NCI-H128 (cell line): ENCODE measurements around the gene MLC1.

Experiments
- DNase-seq: peaks from one replicate; lab custom pipeline; 2025; ENCODE audit not compliant: unreplicated experiment; lab: John Stamatoyannopoulos, UW

The MLC1 gene

DNA sequence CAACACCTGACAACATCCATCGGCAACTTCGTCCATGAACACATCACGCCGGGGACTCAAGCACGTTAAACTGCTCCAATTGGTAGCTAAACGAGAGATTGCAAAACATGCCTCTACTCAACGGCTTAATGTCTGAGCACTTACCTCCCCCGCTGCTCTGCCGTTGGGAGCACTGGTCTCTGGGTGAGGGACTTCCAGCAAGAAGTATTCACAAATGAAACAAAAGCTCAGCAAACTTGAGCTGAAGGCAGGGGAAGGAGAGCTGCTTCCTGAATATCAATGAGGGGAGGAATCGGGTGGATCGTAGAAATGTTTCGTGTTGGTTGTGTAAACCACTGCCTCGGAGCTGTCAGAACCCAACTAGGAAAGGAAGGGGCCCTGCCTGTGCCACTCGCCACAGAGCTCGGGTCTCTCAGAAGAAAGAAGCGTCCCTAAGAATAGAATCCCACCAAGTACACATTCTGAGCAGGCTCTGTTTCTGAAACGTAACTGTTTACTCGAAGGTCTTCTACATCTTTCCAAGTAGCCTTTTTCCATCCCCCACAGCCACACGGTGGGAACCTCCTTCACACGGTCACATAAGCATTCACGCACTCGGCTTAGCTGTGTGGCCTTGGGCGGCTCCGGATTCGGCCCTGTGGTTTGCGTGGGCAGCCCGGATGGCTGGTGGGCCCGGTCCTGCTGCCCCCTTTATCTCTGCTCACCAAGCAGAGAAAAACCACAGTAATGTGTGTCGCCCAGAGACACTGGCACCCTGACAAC, at the start of gene MLC1:
MLC1 (minus strand) TSS at position 216 of the 762 bp plus-strand sequence. CDS start 524 bp downstream, outside the sequence.
- DNase-seq = no peak

DNA sequence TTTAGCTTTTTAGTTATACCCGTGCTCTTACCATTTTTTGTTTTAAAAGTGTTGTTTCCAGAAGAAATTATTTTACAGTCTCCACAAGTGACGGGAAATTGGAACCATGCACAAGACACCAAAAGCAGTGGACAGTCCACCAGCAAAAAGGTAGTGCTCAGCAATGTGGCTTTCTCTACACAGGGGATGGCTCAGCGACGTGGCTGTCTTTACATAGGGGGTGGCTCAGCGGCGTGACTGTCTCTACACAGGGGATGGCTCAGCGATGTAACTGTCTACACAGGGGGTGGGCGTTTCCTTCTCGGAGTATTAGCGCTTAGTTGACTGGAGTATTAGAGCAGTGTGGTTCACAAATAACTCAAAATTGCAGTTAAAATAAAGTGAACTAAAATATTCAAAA, 49.3 kb upstream of the MLC1 start:
- no peak for DNase-seq

DNA sequence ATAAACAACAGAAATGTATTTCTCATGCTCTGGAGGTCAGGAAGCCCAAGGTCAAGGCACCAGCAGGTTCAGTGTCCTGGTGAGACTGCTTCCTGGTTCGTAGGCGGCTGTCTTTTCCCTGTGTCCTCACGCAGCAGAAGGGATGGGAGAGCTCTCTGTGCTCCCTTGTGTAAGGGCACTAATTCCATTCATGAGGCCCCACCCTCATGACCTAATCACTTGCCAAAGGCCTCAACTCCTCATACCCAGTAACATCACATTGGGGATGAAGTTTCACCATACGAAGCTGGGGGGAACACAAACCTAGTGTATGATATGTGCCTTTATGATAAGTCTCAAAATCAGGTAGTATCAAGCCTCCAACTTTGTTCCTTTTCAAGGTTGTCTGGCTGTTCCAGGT, 46.7 kb upstream of the MLC1 start:
- DNase-seq = no peak

DNA sequence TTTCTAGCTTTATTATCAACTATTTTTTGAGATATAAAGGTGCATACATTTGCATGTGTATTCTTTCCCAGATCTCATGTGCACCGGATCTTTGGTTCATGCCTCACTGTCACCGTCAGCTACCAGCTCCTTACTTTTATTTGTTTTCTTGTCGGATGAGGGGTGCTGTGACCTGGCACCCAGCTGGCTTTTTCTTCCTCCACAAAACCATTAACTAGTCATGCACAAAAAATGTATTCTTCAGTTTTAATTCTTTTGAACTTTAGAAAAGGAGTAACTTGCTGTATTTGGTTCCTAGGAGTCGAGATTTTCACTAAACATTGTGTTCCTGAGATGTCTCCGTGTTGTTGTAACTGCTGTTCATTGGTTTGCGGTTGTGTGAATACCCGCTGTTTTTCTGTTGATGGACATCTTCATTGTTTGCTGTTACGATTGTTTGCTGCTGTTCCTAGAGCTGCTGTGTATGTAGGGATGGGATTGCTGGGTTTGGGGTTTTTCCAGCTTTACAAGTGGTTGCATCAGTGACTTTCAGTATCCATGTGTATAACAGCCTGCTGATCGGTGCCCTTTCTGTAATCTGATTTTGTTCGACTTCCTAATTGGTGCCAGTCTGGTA, 44.0 kb upstream of the MLC1 start:
- no peak for DNase-seq

DNA sequence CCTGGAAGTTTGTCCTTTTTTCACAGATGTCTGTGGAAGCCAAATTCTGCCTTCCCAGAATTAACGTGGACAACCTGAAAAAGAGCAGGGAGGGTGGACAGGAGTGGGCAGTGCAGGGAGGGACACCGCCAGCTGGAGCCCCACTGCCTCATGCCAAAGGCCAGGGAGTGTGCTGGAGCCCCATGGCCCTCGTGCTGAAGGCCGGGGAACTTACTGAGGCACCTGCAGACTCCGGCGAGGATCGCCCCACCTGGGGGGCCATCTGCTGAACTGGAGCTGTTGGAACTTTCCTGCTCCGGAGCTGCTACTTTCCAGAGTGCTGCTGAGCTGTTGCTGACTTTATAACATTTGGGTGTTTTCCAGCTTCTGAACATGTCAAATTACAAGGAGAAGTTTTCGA, 39.8 kb upstream of the MLC1 start:
- DNase-seq = no peak

DNA sequence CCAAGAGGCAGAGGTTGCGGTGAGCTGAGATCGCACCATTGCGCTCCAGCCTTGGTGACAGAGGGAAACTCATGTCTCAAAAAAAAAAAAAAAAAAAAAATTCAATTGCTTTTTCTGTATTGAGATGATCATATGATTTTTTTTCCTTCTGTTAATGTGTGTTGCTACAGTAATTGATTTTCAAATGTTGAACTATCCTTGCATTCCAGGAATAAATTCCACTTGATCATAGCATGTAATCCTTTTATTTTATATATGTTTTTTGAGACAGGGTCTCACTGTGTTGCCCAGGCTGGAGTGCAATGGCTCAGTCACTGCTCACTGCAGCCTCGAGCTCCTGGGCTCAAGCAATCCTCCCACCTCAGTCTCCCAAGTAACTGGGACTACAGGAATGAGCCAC, 37.9 kb upstream of the MLC1 start:
- no peak for DNase-seq

DNA sequence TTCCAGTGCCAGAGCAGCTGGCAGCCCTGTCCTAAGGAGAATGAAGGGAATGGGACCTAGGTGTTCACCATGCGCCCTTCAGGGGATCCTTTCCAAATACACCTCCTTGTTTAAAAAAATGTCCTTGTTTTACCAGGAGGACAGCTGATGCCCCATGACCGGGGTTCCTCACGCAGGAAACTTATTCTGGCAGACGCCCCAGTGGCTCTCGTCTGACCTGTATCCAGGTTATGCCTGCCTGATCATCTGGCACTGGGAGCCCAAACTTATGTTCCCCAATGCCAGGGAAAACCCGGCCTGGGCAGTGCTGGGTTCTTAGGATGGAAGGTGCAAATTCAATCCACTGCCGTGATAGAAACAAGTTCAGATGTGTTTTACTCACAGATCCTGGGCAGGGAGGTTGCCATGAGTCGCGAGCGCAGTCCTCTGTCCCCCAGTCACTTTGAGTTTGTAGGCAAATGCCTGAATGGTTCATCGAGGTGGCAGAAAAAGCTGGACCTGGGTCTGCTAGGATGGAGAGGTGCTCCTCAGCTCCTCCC, 36.0 kb upstream of the MLC1 start:
- DNase-seq = no peak

DNA sequence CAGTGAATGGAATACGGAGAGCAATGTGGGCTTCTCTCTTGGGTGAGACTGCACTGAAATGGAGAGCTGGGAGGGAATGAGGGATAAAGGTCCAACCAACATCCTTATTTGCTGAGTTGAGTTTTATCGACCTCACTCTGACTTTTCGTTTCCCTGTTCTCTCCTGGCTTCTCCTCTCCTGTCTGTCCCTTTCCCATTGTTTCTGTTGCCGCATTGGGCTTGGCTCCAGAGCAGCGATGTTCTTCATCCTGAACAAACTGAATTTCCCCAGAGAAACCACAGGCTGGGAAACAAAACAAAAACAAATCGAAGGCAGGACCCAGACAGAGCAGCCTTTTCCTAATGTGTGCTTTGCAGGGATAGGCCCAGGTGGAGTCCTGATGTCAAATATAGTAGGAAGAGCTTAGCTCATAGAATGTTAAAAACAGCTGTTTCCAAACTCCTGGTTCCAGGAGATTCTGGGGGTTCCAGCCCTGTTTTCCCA, 34.6 kb upstream of the MLC1 start:
- no peak for DNase-seq

DNA sequence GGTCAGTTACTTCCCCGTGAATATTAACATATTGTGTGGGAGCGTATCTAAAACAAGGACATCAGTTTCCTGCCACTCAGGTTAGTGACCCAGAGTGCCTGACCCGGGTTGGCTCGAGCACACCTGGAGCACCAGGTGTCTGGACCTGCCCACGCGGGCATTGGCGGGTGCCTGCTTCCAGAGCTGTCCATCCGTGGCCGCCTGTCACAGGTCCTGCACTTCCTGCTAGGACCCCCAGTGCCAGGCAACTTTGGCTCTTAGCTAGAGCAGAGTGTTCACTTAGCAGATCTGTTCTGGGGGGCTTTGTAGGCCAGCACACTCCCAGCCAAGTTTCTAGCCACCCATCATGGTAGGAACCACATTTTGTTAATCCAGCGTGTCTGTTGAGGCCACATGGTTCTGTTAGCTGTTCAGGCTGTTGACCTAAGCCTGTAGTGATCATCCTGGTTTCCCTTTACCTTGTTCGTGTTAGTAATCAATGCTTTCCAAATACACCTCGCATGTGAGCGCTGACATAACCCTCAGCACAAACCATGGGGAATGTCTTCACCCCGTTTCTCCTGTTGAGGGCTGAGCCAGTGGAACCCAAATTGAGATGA, 34.0 kb upstream of the MLC1 start:
- no peak for DNase-seq

DNA sequence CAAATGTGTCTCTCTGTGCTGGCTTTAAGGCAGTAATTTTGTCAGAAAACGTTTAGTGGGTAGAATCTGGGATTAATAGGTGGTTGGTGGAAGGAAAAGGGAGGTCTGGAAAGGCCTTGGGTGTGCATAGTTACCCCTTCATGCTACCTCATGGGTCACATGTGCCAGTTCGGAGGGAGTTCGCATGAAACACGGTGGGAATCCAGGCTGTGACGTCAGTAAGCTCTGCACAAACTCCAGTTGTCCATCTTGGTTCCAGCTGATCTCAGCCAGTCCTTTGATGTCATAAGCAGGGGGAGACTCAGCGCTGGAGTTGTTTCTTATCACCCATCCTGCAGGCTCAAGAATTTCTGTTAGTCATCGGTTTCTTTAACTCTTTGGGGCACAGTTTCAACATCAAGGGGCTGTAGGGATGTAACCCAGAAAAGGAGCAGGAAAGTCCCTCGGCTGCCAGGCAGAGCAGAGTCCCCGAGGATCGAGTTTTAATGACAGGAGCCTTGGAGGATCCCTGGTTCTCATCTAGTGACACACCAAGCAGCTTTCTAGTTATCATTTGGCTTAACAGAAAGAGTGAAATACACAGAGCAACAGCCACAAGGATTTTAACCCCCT, 33.4 kb upstream of the MLC1 start:
- DNase-seq = no peak

DNA sequence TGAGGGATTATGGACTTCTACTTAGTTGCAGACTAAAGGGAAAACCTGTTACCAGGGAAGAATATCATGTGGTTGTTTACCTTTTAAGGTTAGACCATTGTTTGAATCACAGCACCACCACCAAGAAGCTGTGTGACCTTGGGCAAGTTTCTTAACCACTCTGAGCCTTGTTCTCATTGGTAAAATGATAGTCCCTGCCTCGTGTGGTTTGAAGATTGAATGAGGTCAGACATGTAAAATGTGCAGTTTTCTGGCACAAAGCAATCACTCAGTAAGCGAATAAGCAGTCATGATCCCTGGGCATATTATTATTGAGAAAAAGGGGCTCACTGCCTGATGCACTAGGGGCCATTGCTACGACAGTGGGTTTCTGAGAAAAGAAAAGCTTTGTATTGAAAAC, 32.9 kb upstream of the MLC1 start:
- no peak for DNase-seq

DNA sequence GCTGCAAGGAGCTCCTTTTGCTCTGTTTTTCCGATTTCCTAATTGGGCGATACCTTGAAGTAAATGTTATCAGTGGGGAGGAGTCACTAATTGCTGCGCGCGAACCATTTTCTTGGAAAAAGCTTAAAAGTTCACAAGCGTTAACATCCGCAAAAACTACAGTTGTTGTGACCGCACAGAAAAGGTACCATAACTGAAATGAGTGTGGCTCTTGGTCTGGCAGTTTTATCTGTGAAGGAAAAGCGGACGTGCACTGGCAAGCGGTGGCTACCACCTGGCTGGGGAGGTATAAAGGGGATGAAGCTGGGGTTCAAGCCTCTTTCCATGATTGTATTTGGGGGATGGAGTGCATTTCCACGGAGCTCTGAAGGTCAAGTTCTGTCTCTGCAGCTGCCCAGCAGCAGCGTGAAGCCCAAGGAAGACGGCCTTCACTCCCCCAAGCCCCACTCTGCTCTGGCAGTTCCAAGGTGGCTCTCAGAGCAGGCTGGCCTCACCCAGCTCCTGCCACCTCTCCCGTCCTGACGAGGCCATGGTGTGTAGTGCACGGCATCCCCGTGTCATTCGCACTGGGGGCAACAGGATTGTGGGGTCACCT, 32.0 kb upstream of the MLC1 start:
- DNase-seq = no peak

DNA sequence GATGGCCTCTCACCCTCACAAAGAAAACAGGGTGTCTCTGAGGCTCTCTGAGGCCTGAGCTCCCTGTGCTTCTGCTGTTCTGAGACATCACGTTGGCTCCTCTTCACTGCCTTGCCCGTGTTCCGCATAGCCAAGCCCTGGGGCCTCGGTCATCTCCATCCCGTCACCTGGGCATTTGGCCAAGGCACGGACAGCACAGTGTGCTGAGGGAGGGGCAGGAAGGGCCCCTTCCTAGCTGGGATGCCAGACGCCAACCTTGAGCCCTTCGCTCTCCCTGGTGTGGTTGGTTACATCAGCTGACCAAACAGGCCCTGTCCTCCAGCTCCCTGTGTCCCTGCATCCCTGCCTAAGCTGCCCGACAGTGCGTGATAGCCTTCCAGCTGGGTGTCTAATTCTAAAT, 30.5 kb upstream of the MLC1 start:
- no peak for DNase-seq

DNA sequence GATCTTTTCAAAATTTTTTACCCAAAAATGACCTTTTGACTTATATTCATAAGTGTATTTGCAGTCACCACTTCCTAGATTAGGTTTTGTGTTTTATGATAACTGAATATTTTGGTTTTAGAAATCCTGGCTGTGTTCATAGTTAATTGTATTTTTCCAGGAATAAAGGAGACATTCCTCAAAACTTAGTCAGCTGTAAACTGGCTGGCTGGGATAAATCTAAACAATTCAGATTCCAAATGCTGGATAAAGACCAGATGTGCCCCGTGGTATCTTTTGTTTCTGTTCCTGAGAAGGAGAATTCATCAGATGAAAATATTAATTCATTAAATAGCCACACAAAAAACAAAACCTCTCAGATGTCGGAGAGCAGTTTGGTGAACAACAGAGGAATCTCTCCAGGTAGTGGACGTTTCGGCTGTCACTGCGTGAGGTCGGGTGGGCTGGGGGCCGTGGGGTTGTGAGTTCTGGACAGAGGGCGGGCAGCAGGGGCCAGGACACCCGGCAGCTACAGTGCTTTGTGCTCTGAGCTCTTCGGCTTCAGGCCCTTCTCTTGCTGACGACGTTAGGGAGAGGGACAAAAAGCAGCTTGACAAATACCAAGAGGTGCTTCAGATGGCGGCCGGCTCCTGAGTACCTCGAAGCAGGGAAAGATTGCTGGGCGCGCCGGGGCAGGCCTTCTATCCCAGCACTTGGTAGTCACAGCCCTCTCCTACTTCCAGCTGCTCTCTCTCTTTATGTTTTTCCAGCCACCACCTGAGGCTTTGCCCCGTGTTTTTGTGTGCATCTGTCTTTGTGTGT, 29.2 kb upstream of the MLC1 start:
- no peak for DNase-seq

DNA sequence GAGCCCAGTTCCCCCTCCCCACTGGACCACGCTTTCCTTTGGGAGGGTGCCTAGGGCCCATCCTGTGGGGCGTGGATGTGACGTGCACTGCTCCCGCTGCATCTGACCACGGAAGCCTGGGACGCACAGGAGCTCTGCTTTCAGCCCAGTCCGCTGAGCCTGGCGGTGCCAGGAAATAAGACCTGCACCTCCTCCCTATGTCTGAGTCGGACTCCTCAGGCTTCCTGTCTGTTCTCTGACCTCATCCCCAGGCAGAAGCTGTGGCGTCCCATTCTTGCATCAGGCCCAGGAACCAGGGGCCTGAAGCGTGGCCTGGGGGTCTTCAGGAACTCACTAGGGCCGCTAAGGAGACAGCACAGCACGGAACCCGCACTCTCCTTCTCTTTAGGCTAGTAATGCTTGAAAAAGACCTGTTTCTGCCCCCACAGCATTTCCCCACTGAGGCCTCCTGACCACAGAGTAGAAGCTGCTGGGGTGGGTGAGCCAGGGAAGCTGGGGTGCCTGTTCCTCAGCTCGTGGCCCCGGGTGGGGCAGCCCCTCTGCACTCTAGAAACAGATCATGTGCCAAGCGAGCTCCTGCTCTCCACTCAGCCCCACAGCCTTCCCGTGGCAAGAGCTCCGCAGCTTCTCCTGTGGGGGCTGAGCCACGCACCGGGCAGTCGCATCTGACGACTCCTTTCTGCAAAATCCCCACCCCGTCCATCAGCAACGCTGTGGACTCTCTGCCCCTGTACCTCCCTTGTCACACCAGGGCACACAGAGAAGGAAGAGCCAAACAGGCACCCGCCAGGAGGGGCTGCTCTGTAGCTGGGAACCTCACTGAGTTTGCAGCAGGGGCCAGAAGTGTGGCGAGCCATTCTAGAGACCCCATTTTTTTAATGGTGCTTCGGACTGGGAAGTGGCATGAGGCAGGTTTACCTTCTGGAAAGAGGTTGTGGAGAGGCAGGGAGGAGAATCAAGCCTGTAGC, 27.2 kb upstream of the MLC1 start:
- DNase-seq = no peak

DNA sequence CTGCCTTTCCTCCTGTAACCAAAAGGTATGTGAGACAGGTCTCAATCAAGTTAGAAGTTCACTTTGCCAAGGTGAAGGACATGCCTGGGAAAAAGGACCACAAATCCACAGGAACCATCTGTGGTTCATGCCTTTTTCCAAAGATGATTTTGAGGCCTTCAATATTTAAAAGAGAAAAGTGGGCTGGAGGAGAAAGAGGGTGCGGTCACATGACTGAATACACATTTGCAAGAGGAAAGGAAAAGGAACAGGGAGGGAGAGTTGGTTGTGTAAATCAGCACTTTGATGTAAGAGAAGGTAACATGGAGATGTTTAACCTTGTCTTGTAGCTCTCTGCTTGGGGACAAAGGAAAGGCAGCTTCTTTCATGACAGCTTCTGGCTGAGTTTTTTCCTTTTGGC, 25.8 kb upstream of the MLC1 start:
- no peak for DNase-seq

DNA sequence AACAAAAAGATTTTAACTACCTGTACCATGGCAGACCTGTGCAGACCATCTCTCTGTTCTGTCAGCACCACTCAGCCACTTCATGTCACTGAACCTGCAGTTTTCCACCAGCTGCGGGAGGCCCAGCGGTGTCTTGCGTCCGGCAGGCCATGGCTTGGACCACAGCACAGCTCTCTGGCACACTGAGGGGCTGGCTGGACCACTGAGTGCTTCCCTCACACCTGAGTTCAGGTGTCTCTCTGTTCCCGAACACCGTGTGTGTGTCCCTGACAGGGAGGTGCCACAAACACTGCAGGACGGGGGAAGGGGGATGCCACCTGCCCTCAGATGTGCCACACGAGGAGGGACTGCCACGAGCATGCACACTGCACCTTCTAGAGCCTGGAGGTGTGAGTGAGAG, 22.3 kb upstream of the MLC1 start:
- DNase-seq = no peak

DNA sequence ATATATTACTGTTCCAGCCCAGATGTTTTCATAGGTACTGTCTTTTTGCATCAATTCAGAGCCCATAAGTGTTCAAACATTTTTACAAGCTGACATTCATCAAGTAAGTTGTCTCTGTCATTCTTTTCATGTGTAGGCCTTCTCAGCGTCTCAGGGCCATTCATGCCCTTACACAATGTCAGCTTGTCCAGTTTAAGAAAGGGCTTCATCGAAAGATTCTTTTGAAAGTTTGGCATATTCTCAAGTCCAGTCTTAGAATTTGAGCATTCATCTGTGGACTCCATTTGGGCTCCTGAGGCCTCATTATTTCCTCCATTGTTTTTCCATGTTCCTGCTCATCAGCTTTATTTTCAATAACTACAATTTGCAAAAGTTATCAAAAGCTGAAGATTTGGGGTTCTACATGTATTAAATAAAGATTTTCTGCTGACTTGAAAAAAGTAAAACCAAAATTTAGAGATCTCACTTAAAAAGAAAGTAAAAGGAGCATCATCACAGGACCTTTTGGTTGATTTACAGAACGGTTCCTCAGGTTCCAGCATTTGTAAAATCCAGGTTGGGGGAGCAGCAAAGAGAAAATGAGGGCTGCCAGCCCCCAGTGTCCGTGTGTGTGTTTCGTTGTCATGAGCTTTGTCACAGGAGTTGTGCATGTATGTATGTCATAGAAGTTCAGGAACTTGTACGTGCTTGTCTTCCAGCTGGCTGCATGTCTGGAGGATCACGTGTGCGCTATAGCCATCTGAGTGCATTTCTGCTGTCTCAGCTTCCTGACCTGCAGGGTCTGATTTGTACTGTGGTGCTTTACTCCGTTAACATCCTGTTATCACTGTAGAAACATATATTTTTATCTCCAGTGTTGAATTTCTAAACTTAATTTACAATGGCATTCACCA, 20.2 kb upstream of the MLC1 start:
- DNase-seq = no peak
